MM.1S (cell line): ENCODE results near the gene ESYT1.

ENCODE experiments used
- DNase-seq: peaks from one replicate; pipeline ENCODE4 v3.0.0-alpha.2; 2015
- H2AFZ ChIP-seq: fragments of 300-600 bp; sonication (generic); 2 replicates; pipeline ENCODE4 v1.6.0; 2016; ENCODE audit warnings: antibody characterized with exemption, low read length
- H3F3A ChIP-seq: fragments of 300-600 bp; sonication (generic); 2 replicates; pipeline ENCODE4 v1.6.1; 2016; ENCODE audit warnings: mild to moderate bottlenecking, antibody characterized with exemption, low read length, moderate library complexity, mixed read lengths; ENCODE audit not compliant: insufficient read depth
- H3K27ac ChIP-seq: fragments of 300-600 bp; sonication (generic); 2 replicates; pipeline ENCODE4 v1.5.1; 2016; ENCODE audit warnings: mild to moderate bottlenecking, low read length
- H3K27me3 ChIP-seq: fragments of 300-600 bp; sonication (generic); replicated peaks from 2 replicates; pipeline ENCODE4 v1.6.0; 2016; ENCODE audit warnings: low read length; ENCODE audit not compliant: insufficient read depth
- H3K36me3 ChIP-seq: fragments of 300-600 bp; sonication (generic); replicated peaks from 2 replicates; pipeline ENCODE4 v1.6.1; 2016; ENCODE audit warnings: mild to moderate bottlenecking, low read length, mixed read lengths; ENCODE audit not compliant: insufficient read depth
- H3K4me1 ChIP-seq: fragments of 300-600 bp; sonication (generic); 2 replicates; pipeline ENCODE4 v1.6.1; 2016; ENCODE audit warnings: low read length, mixed read lengths
- H3K4me2 ChIP-seq: fragments of 300-600 bp; sonication (generic); 2 replicates; pipeline ENCODE4 v1.6.0; 2016; ENCODE audit warnings: low read depth, low read length
- H3K4me3 ChIP-seq: fragments of 300-600 bp; sonication (generic); 2 replicates; pipeline ENCODE4 v1.5.1; 2016; ENCODE audit warnings: low read length, mixed read lengths
- H3K79me2 ChIP-seq: fragments of 300-600 bp; sonication (generic); 2 replicates; pipeline ENCODE4 v1.6.1; 2016; ENCODE audit warnings: mixed run types, low read length, mixed read lengths
- H3K9ac ChIP-seq: fragments of 300-600 bp; sonication (generic); 2 replicates; pipeline ENCODE4 v1.6.1; 2016; ENCODE audit warnings: low read length, mixed read lengths
- H3K9me2 ChIP-seq: fragments of 300-600 bp; sonication (generic); replicated peaks from 2 replicates; pipeline ENCODE4 v1.6.1; 2016; ENCODE audit warnings: mild to moderate bottlenecking, low read length, mixed read lengths; ENCODE audit not compliant: insufficient read depth
- H3K9me3 ChIP-seq: fragments of 300-600 bp; sonication (generic); replicated peaks from 2 replicates; pipeline ENCODE4 v1.6.1; 2016; ENCODE audit warnings: mild to moderate bottlenecking, low read length, mixed read lengths; ENCODE audit not compliant: insufficient read depth
- H4K20me1 ChIP-seq: fragments of 300-600 bp; sonication (generic); 2 replicates; pipeline ENCODE4 v1.6.1; 2016; ENCODE audit warnings: mild to moderate bottlenecking, low read length, moderate library complexity, mixed read lengths; ENCODE audit not compliant: insufficient read depth
- CTCF ChIP-seq: fragments of 300-600 bp; sonication (generic); IDR thresholded peaks from 2 replicates; pipeline ENCODE4 v1.5.1; 2016; ENCODE audit warnings: antibody characterized with exemption, low read length, mixed read lengths
- EZH2 ChIP-seq: fragments of 300-600 bp; sonication (generic); optimal IDR thresholded peaks from 2 replicates; pipeline ENCODE3; 2017; ENCODE audit warnings: low read depth, mild to moderate bottlenecking, antibody characterized with exemption, low read length, mixed read lengths
- EZH2phosphoT487 ChIP-seq: fragments of 300-600 bp; sonication (generic); IDR thresholded peaks from 2 replicates; pipeline ENCODE4 v1.6.1; 2018; ENCODE audit warnings: antibody characterized with exemption, low read length

The ESYT1 gene

GRCh38 chr12:56152132-56152755 lies 24.2 kb downstream of the ESYT1 start, which contains the start of gene MYL6B:
Gene MYL6B, plus strand, starts transcription at chr12:56152587. Its CDS starts 1,332 bp downstream, at chr12:56153919.
- Histone ChIP-seq H3K79me2 (peaks cover 13% of the 10 kb centered on the region), H3K4me3 (peak within 1 kb of the TSS; percentile 67), H3K9me3 (no peaks in the 10 kb centered on the region), H4K20me1 (no peaks in the 10 kb centered on the region), H3K4me2 (peak within 1 kb of the TSS; percentile 97), H3F3A (peaks cover 16% of the 10 kb centered on the region), H3K27me3 (no peaks in the 10 kb centered on the region), H3K36me3 (no peaks in the 10 kb centered on the region), H3K27ac (peak within 1 kb of the TSS; percentile 80), H2AFZ (peak within 1 kb of the TSS; percentile 86), H3K9ac (peak within 1 kb of the TSS; percentile 81), H3K9me2 (no peaks in the 10 kb centered on the region), H3K4me1 (peaks cover 15% of the 10 kb centered on the region)
- peak; percentile 92 for DNase-seq
- TF ChIP-seq CTCF (no peak), EZH2 (no peak), EZH2phosphoT487 (no peak)

- Histone ChIP-seq H3K79me2 (peaks cover 15% of the 10 kb centered on the region), H3F3A (peaks cover 22% of the 10 kb centered on the region), H2AFZ (peak overlapping the region; percentile 86), H3K4me1 (peaks cover 17% of the 10 kb centered on the region), H3K9ac (peak overlapping the region; percentile 81; the same call in 1 of the 2 replicates), H3K27ac (no peak overlapping the region), H3K9me2 (no peaks in the 10 kb centered on the region), H3K27me3 (no peaks in the 10 kb centered on the region), H3K4me3 (peak overlapping the region; percentile 67), H3K9me3 (no peaks in the 10 kb centered on the region), H3K36me3 (no peaks in the 10 kb centered on the region), H3K4me2 (peak overlapping the region; percentile 97), H4K20me1 (no peaks in the 10 kb centered on the region)
- DNase-seq: no peak
- TF ChIP-seq CTCF (no peak), EZH2 (no peak)
Observed at GRCh38 chr12:56152756-56153677, 24.9 kb downstream of the ESYT1 start.

GRCh38 chr12:56153678-56154065 lies 25.6 kb downstream of the ESYT1 start:
- H4K20me1 ChIP-seq: no peaks in the 10 kb centered on the region
- H3K27ac ChIP-seq: no peak overlapping the region

More at GRCh38 chr12:56153678-56154065, 25.6 kb downstream of the ESYT1 start:
- Histone ChIP-seq H3K9me2 (no peaks in the 10 kb centered on the region), H3K4me3 (no peak overlapping the region), H3K27me3 (no peaks in the 10 kb centered on the region), H2AFZ (no peak overlapping the region), H3K36me3 (no peaks in the 10 kb centered on the region), H3K4me2 (peak overlapping the region; percentile 97), H3K4me1 (peaks cover 17% of the 10 kb centered on the region), H3K9me3 (no peaks in the 10 kb centered on the region), H3K79me2 (peaks cover 21% of the 10 kb centered on the region), H3F3A (peaks cover 27% of the 10 kb centered on the region), H3K9ac (peak overlapping the region; percentile 81; the same call in 1 of the 2 replicates)
- no peak for DNase-seq
- TF ChIP-seq EZH2phosphoT487: no peak
